ENCODE measurements around the gene SAA1. TPM values are rescaled to one million over a fixed set of nuclear protein-coding genes. Genes with fewer than 3 reads are reported as not detected.

Gene SAA1
- total RNA-seq (2014; rRNA removed; shearing (Covaris generic)) (not detected in 2 replicates), total RNA-seq (2022) (not detected in 2 replicates), Bru-seq, nascent RNA (not detected), BruChase-seq, experiment 1, labeled RNA remaining after a 6-hour chase (not detected), BruChase-seq, experiment 2, labeled RNA remaining after a 2-hour chase (not detected)
- long read RNA-seq: 0 reads

DNA sequence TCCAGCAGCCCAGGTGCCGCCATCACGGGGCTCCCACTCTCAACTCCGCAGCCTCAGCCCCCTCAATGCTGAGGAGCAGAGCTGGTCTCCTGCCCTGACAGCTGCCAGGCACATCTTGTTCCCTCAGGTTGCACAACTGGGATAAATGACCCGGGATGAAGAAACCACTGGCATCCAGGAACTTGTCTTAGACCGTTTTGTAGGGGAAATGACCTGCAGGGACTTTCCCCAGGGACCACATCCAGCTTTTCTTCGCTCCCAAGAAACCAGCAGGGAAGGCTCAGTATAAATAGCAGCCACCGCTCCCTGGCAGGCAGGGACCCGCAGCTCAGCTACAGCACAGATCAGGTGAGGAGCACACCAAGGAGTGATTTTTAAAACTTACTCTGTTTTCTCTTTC is at the start of gene SAA1:
Gene SAA1 (plus strand): TSS at position 316 of the 400 bp plus-strand sequence. CDS start 624 bp downstream, outside the sequence.
- POLR2A ChIA-PET: interaction anchor here (0.6 to 1.3 kb wide), 2 partner anchors 24 to 76 kb away, joined by 3 to 4 read pairs; no protein-coding TSS in a partner anchor
- Histone ChIP-seq H3K9me2 (ENCODE audit: insufficient read depth, low read length) (no peaks in the 10 kb centered on the region), H3K4me2 (ENCODE audit: low read length) (peak within 1 kb of the TSS; percentile 33; the same call in 1 of the 2 replicates), H3K27ac (ENCODE audit: low read depth, low read length, poor library complexity, severe bottlenecking) (no peak within 1 kb of the TSS), H4K20me1 (ENCODE audit: insufficient read depth, low read length) (no peaks in the 10 kb centered on the region), H3K79me2 (ENCODE audit: insufficient read depth, low read depth, low read length) (no peaks in the 10 kb centered on the region), H3K9me3 (ENCODE audit: low read length) (no peaks in the 10 kb centered on the region), H2AFZ (ENCODE audit: low read length) (peak within 1 kb of the TSS; percentile 43; the same call in 1 of the 2 replicates), H3K4me3 (ENCODE audit: low read depth, low read length, poor library complexity, severe bottlenecking) (no peak within 1 kb of the TSS), H3K4me1 (ENCODE audit: insufficient read depth, low read length, poor library complexity, severe bottlenecking) (peaks cover 10% of the 10 kb centered on the region), H3K36me3 (ENCODE audit: insufficient read depth, low read length) (no peaks in the 10 kb centered on the region)
- intact Hi-C loops (cut with micrococcal nuclease; ENCODE audit: unreplicated experiment): no loop called here
- TF ChIP-seq, protein P1, sequence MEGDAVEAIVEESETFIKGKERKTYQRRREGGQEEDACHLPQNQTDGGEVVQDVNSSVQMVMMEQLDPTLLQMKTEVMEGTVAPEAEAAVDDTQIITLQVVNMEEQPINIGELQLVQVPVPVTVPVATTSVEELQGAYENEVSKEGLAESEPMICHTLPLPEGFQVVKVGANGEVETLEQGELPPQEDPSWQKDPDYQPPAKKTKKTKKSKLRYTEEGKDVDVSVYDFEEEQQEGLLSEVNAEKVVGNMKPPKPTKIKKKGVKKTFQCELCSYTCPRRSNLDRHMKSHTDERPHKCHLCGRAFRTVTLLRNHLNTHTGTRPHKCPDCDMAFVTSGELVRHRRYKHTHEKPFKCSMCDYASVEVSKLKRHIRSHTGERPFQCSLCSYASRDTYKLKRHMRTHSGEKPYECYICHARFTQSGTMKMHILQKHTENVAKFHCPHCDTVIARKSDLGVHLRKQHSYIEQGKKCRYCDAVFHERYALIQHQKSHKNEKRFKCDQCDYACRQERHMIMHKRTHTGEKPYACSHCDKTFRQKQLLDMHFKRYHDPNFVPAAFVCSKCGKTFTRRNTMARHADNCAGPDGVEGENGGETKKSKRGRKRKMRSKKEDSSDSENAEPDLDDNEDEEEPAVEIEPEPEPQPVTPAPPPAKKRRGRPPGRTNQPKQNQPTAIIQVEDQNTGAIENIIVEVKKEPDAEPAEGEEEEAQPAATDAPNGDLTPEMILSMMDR (conservative IDR thresholded peaks at IDR 0.05; ENCODE audit: low read length): no peak
- no peak for TF ChIP-seq EZH2phosphoT487 (IDR thresholded peaks at IDR 0.05; ENCODE audit: borderline replicate concordance, low read depth, low read length)
- no TSS peak for BruUV-seq (replicated peaks)
- no peak for DNase-seq (ENCODE audit: low spot score)
- CTCF ChIA-PET (ENCODE audit: unreplicated experiment): no interaction called here

DNA sequence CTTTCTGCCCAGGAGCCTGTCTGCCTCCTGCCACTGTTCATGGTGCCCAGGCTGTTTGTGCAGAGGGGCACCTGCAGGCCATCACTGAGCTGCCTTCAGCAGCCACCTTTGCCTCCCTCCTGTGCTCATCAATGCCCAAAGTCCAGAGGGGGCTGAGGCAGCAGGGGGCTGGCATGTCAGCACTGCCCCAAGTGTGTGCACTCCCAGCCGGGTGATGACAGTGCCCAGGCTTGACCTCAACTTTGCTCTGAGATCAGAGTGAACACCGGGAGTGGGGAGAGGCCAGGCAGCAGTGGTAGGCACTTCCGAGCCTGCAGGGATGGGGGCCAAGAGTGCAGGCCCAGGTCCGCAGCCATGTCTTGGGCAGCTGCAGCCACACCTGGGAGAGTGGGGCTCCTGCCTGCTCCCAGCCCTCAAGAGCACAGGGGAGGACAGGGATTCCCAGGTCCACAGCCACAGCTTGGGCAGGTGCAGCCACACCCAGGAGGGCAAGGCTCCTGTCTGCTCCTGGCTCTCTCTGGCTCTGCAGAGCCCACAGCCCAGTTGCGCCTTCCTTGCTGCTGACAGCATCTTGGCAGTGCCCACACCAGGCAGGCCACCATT is 44.7 kb upstream of the SAA1 start:
- Histone ChIP-seq H3K36me3 (ENCODE audit: insufficient read depth, low read length) (peaks cover 31% of the 10 kb centered on the region), H3K4me2 (ENCODE audit: low read length) (no peak overlapping the region), H3K27ac (ENCODE audit: low read depth, low read length, poor library complexity, severe bottlenecking) (no peak overlapping the region), H2AFZ (ENCODE audit: low read length) (no peak overlapping the region), H3K79me2 (ENCODE audit: insufficient read depth, low read depth, low read length) (no peaks in the 10 kb centered on the region), H3K9me3 (ENCODE audit: low read length) (peaks cover 35% of the 10 kb centered on the region; the same call in 1 of the 2 replicates), H3K4me3 (ENCODE audit: low read depth, low read length, poor library complexity, severe bottlenecking) (no peak overlapping the region), H4K20me1 (ENCODE audit: insufficient read depth, low read length) (no peaks in the 10 kb centered on the region), H3K4me1 (ENCODE audit: insufficient read depth, low read length, poor library complexity, severe bottlenecking) (peaks cover 36% of the 10 kb centered on the region), H3K9me2 (ENCODE audit: insufficient read depth, low read length) (no peaks in the 10 kb centered on the region)
- no peak for DNase-seq (ENCODE audit: low spot score)
- ChIA-PET CTCF (ENCODE audit: unreplicated experiment) (no interaction called here), POLR2A (interaction anchor here (0.7 to 2.2 kb wide), 3 partner anchors 8 to 934 kb away, joined by 5 to 6 read pairs (median 6); partner anchors contain the start of gene LDHA)
- BruUV-seq (replicated peaks): no TSS peak
- TF ChIP-seq, protein P1 (conservative IDR thresholded peaks at IDR 0.05; ENCODE audit: low read length): no peak
- TF ChIP-seq EZH2phosphoT487 (IDR thresholded peaks at IDR 0.05; ENCODE audit: borderline replicate concordance, low read depth, low read length): no peak
- intact Hi-C loops (cut with micrococcal nuclease; ENCODE audit: unreplicated experiment): no loop called here
